ENCODE measurements around the gene SEC16A. TPM values are rescaled to one million over a fixed set of nuclear protein-coding genes. Genes with fewer than 3 reads are reported as not detected.

Gene SEC16A
- total RNA-seq, 4 donors from 2014 or later, result 35.5 to 71.0 (median 50.5) TPM

DNA sequence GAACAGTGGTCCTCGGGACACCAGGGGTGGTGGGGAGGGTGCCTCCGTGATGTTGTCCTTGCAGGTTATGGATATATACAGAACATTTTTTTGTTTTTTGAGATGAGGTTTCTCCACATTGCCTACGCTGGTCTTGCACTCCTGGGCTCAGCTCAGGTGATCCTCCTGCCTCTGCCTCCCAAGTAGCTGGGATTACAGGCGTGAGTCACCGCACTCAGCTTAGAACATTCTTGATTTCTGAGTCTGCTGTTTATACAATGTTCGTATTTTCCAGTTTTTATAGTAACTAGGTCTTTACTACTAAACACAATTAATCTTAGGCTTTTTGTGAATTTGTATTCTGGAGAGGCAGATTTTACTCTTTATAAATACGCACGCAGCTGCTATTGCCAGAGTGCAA, 66.4 kb downstream of the SEC16A start:
- H3K9me3 ChIP-seq, result no peaks in the 10 kb centered on the region
- H3K4me3 ChIP-seq, result no peak overlapping the region
- H3K4me1 ChIP-seq, result peaks cover 0 to 16% (median 3%) of the 10 kb centered on the region in 3 donors
- H3K27ac ChIP-seq, result no peak overlapping the region
- WGBS, 2 donors (ENCODE audit: low coverage in 1 of 2), result 92 to 93% methylated on average over 2 to 6 of the region's 8 CpGs
- H3K36me3 ChIP-seq, result peaks cover 0 to 95% of the 10 kb centered on the region in 2 donors
- no peaks in the 10 kb centered on the region for H3K27me3 ChIP-seq
- ATAC-seq, result no peak
- TF ChIP-seq POLR2A (IDR thresholded peaks at IDR 0.05), result no peak
- TF ChIP-seq, protein P1, sequence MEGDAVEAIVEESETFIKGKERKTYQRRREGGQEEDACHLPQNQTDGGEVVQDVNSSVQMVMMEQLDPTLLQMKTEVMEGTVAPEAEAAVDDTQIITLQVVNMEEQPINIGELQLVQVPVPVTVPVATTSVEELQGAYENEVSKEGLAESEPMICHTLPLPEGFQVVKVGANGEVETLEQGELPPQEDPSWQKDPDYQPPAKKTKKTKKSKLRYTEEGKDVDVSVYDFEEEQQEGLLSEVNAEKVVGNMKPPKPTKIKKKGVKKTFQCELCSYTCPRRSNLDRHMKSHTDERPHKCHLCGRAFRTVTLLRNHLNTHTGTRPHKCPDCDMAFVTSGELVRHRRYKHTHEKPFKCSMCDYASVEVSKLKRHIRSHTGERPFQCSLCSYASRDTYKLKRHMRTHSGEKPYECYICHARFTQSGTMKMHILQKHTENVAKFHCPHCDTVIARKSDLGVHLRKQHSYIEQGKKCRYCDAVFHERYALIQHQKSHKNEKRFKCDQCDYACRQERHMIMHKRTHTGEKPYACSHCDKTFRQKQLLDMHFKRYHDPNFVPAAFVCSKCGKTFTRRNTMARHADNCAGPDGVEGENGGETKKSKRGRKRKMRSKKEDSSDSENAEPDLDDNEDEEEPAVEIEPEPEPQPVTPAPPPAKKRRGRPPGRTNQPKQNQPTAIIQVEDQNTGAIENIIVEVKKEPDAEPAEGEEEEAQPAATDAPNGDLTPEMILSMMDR (IDR thresholded peaks at IDR 0.05), result no peak

DNA sequence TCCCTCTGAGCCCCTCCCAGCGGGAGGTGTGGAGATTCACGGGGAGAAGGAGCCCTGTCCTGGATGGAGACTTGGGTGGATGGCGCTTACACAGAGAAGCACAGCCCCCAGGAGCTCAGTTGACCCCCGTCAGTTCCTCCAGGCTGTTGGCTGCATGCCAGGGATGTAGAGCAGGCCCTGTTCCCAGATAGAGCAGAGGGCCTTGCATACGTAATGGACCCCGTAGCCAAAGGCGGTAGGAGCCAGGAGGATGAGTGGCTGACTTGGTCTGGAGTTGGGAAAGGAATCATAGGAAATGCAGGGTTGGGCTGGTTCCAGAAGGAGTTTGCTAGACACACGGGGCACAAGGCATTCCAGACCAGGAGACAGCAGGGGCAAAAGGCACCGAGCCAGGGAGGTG, 69.9 kb downstream of the SEC16A start:
- 37 to 74% methylated on average over 2 to 4 of the region's 9 CpGs for WGBS, 2 donors (ENCODE audit: low coverage in 1 of 2)
- no peaks in the 10 kb centered on the region for H3K27me3 ChIP-seq
- H3K27ac ChIP-seq, result no peak overlapping the region
- ATAC-seq, result no peak
- H3K4me1 ChIP-seq, result peaks cover 0 to 40% (median 12%) of the 10 kb centered on the region in 3 donors
- H3K4me3 ChIP-seq, result no peak overlapping the region
- no peak for TF ChIP-seq POLR2AphosphoS5 (IDR thresholded peaks at IDR 0.05)
- TF ChIP-seq EP300 (IDR thresholded peaks at IDR 0.05), result no peak
- TF ChIP-seq POLR2A (IDR thresholded peaks at IDR 0.05), result no peak
- TF ChIP-seq, protein P1 (IDR thresholded peaks at IDR 0.05), result no peak
- peaks cover 0 to 63% of the 10 kb centered on the region in 2 donors for H3K36me3 ChIP-seq
- no peaks in the 10 kb centered on the region for H3K9me3 ChIP-seq

DNA sequence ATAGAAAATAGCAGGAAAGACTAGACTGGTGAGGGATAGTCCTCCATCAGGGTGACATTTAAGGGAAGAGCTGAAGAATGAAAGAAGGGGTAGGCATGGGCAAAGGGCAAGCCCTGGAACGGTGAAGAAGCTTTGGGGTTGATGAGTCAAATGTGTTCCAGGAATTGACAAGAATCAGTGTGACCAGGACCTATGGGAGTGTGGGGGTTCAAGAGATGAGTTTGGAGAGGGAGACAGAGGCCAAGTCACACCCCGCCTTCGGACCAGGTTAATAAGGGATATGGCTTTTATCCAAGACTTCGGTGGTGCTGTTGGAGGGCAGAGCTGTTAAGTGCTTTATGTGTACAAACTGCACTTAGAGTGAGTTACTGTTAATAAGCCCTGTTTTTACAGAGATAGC, 71.5 kb downstream of the SEC16A start:
- TF ChIP-seq POLR2AphosphoS5 (IDR thresholded peaks at IDR 0.05) (no peak), EP300 (IDR thresholded peaks at IDR 0.05) (no peak), POLR2A (IDR thresholded peaks at IDR 0.05) (no peak)
- TF ChIP-seq, protein P1 (IDR thresholded peaks at IDR 0.05), result no peak

DNA sequence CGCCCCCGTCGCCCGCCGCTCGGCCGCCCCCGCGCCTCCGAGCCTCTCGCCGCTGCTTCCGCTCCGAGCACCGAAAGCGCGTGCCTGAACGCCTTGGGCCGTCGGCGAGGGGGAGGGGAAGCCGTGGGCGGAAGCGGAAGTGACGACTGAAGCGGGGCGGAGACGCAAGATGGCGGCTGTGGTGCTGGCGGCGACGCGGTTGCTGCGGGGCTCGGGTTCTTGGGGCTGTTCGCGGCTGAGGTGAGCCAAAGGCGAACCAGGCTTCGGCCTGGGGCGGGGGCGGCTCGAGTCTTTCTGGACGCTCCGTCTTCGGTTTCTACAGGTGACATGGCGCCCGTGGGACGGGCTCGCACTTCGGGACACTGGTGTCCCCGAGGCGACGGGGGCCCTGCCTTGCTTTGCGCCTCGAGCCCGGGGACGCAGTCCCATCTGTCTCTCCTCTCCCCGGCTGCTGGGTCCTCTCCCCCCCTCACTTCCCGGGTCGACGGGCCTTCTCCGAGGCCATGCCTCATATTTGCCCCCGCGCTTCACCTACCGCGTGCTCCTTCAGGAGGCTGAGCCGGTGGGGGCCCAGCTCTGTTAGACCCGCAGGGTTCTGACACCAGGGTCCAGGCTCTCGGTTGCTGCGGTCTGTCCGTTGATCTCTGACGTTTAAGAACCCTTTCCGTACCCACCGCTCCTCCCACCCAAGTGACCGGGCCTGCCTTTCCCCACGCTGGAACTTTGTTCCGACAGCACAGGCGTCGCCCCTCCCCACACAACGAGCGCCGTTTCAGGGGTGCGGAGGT, 72.1 kb downstream of the SEC16A start, which contains the start of the genes ENTR1 and PMPCA:
TSS of gene ENTR1 (minus strand) at position 115 of the 788 bp plus-strand sequence. CDS start 217 bp downstream, outside the sequence.
TSS of gene PMPCA (plus strand) at position 159 of the 788 bp plus-strand sequence. CDS start at position 170, 11 bp downstream.
- H3K9me3 ChIP-seq, result no peaks in the 10 kb centered on the region
- H3K4me3 ChIP-seq, result peak within 1 kb of the TSS; percentile 94 to 96
- H3K27me3 ChIP-seq, result no peaks in the 10 kb centered on the region
- 0% methylated on average over 2 to 4 of the region's 83 CpGs for WGBS, 2 donors (ENCODE audit: low coverage in 1 of 2)
- peaks cover 0 to 40% (median 12%) of the 10 kb centered on the region in 3 donors for H3K4me1 ChIP-seq
- peak within 1 kb of the TSS; percentile 68 to 92 (median 87) for H3K27ac ChIP-seq
- H3K36me3 ChIP-seq, result peaks cover 0 to 63% of the 10 kb centered on the region in 2 donors
- TF ChIP-seq POLR2AphosphoS5 (IDR thresholded peaks at IDR 0.05) (peak; percentile 99), EP300 (IDR thresholded peaks at IDR 0.05) (no peak), POLR2A (IDR thresholded peaks at IDR 0.05) (peak; percentile 87 to 90)
- TF ChIP-seq, protein P1 (IDR thresholded peaks at IDR 0.05), result no peak
- ATAC-seq, result peak; percentile 96

More for the DNA sequence above, 71.5 kb downstream of the SEC16A start:
- Histone ChIP-seq H3K36me3 (peaks cover 0 to 63% of the 10 kb centered on the region in 2 donors), H3K27ac (peak overlapping the region in 1 of 4 donors; percentile 86), H3K4me3 (peak overlapping the region; percentile 94 to 96), H3K27me3 (no peaks in the 10 kb centered on the region), H3K4me1 (peaks cover 0 to 40% (median 12%) of the 10 kb centered on the region in 3 donors), H3K9me3 (no peaks in the 10 kb centered on the region)
- 39 to 40% methylated on average over 4 of the region's 4 CpGs for WGBS, 2 donors (ENCODE audit: low coverage in 1 of 2)
- ATAC-seq, result no peak
